HepG2 (cell line): ENCODE measurements around the gene CA11. TPM values are rescaled to one million over a fixed set of nuclear protein-coding genes. Genes with fewer than 3 reads are reported as not detected.

Experiments used
- ADNP ChIP-seq: sonication (generic); formaldehyde crosslinking; IDR thresholded peaks from 2 replicates; pipeline ENCODE4 v1.4.0; 2020; ENCODE audit warnings: missing genetic modification reagents
- BHLHE40 ChIP-seq: IDR thresholded peaks from 2 replicates; pipeline ENCODE4 v1.6.1; 2011; ENCODE audit warnings: low read length, improper control_type of control experiment
- BRD4 ChIP-seq: sonication (generic); formaldehyde crosslinking; IDR thresholded peaks from 2 replicates; pipeline ENCODE4 v1.4.0; 2020; ENCODE audit warnings: missing genetic modification reagents
- CCAR2 ChIP-seq: fragments of 200-400 bp; formaldehyde crosslinking; optimal IDR thresholded peaks from 2 replicates; pipeline ENCODE3; 2018; ENCODE audit warnings: low read depth, mild to moderate bottlenecking, low read length, moderate library complexity
- CREBL2 ChIP-seq: sonication (generic); formaldehyde crosslinking; IDR thresholded peaks from 2 replicates; pipeline ENCODE4 v1.8.1; 2023; ENCODE audit warnings: missing genetic modification reagents, mild to moderate bottlenecking, borderline replicate concordance
- DNMT3B ChIP-seq: conservative IDR thresholded peaks from 2 replicates; pipeline ENCODE4 v1.6.1; 2016; ENCODE audit warnings: missing biosample characterization, control low read depth
- EED ChIP-seq: sonication (generic); formaldehyde crosslinking; IDR thresholded peaks from 2 replicates; pipeline ENCODE4 v1.5.0; 2020; ENCODE audit warnings: mild to moderate bottlenecking, missing genetic modification reagents
- IRF2 ChIP-seq: IDR thresholded peaks from 2 replicates; pipeline ENCODE4 v1.6.1; 2018; ENCODE audit warnings: missing genetic modification reagents, missing compliant biosample characterization
- MIER2 ChIP-seq: IDR thresholded peaks from 2 replicates; pipeline ENCODE4 v1.6.1; 2016; ENCODE audit warnings: missing biosample characterization, missing genetic modification reagents
- NFYC ChIP-seq: IDR thresholded peaks from 2 replicates; pipeline ENCODE4 v1.6.1; 2016; ENCODE audit warnings: missing genetic modification reagents, missing compliant biosample characterization
- NR0B2 ChIP-seq: sonication (generic); formaldehyde crosslinking; IDR thresholded peaks from 2 replicates; pipeline ENCODE4 v1.4.0; 2020; ENCODE audit warnings: mild to moderate bottlenecking, missing genetic modification reagents
- PAX8 ChIP-seq: sonication (generic); formaldehyde crosslinking; IDR thresholded peaks from 2 replicates; pipeline ENCODE4 v1.8.0; 2022; ENCODE audit warnings: mild to moderate bottlenecking, missing genetic modification reagents, borderline replicate concordance
- PLSCR1 ChIP-seq: sonication (generic); formaldehyde crosslinking; IDR thresholded peaks from 2 replicates; pipeline ENCODE4 v1.5.0; 2020; ENCODE audit warnings: missing genetic modification reagents, mild to moderate bottlenecking, borderline replicate concordance
- SALL2 ChIP-seq: sonication (generic); formaldehyde crosslinking; IDR thresholded peaks from 2 replicates; pipeline ENCODE4 v1.8.1; 2023; ENCODE audit warnings: mild to moderate bottlenecking, missing genetic modification reagents, inconsistent platforms
- SOX13 ChIP-seq, 3 experiments: fragments of 450-650 bp in 1 of 3; sonication (generic) in 1 of 3; formaldehyde crosslinking in 1 of 3; IDR thresholded peaks in 2 of 3; conservative IDR thresholded peaks in 1 of 3; 2 replicates each; pipeline versions ENCODE4 v1.5.0 to v1.6.1; 2016 to 2020; ENCODE audit warnings: antibody characterized with exemption in 1 of 3, mild to moderate bottlenecking in 1 of 3, missing compliant biosample characterization in 1 of 3, missing genetic modification reagents in 1 of 3, moderate library complexity in 1 of 3
- SSRP1 ChIP-seq: IDR thresholded peaks from 2 replicates; pipeline ENCODE4 v1.6.1; 2016; ENCODE audit warnings: control low read depth
- ZFP41 ChIP-seq: sonication (generic); formaldehyde crosslinking; IDR thresholded peaks from 2 replicates; pipeline ENCODE4 v1.4.0; 2020; ENCODE audit warnings: mild to moderate bottlenecking, missing genetic modification reagents, borderline replicate concordance
- ZNF180 ChIP-seq: sonication (generic); formaldehyde crosslinking; IDR thresholded peaks from 2 replicates; pipeline ENCODE4 v1.4.0; 2020; ENCODE audit warnings: low read depth, missing genetic modification reagents, borderline replicate concordance
- ZNF354B ChIP-seq: sonication (generic); formaldehyde crosslinking; IDR thresholded peaks from 2 replicates; pipeline ENCODE4 v1.8.0; 2022; ENCODE audit warnings: mild to moderate bottlenecking, missing genetic modification reagents
- ZNF510 ChIP-seq: sonication (generic); formaldehyde crosslinking; IDR thresholded peaks from 2 replicates; pipeline ENCODE4 v1.4.0; 2020; ENCODE audit warnings: low read depth, mild to moderate bottlenecking, missing genetic modification reagents
- ZNF646 ChIP-seq: sonication (generic); formaldehyde crosslinking; IDR thresholded peaks from 2 replicates; pipeline ENCODE4 v1.9.0; 2021; ENCODE audit warnings: mild to moderate bottlenecking, missing genetic modification reagents
- ZNF747 ChIP-seq: sonication (generic); formaldehyde crosslinking; IDR thresholded peaks from 2 replicates; pipeline ENCODE4 v1.8.1; 2023; ENCODE audit warnings: missing genetic modification reagents, mild to moderate bottlenecking, borderline replicate concordance
- ZSCAN21 ChIP-seq: sonication (generic); formaldehyde crosslinking; IDR thresholded peaks from 2 replicates; pipeline ENCODE4 v1.8.0; 2022; ENCODE audit warnings: mild to moderate bottlenecking, missing genetic modification reagents, moderate library complexity, borderline replicate concordance
- polyA plus RNA-seq, 8 experiments: library from polyadenylated mRNA; depleted of rRNA in 3 of 8; stranded (reverse) in 7 of 8; unstranded in 1 of 8; fragments of >200 nt; fragmentation: Illumina TruSeq in 4 of 8; extraction: Trizol in 4 of 8; gene quantifications; 2 replicates each; pipeline versions ENCODE4 v1.2.1 to v1.2.3, GENCODE V29; 2011 to 2016; ENCODE audit warnings: low read depth in 4 of 8, missing spikeins in 1 of 8, mixed read lengths in 1 of 8; ENCODE audit not compliant: insufficient read depth in 1 of 8
- total RNA-seq, 5 experiments: library from RNA; depleted of rRNA; stranded (reverse); fragments of >200 nt; fragmentation: Illumina TruSeq; extraction: Trizol; gene quantifications; 2 replicates each; pipeline ENCODE4 v1.2.3, GENCODE V29; 2016; ENCODE audit warnings: low read depth in 1 of 5

Gene CA11
- total and polyA plus RNA-seq, 2 of the 13 experiments (the other 11 are each of a cell fraction or from before 2014, with no cell fraction given): 0.41 to 0.58 TPM

- TF ChIP-seq ZNF646 (no peak), ZNF510 (CRISPR knock-in tag) (no peak), PLSCR1 (CRISPR knock-in tag) (no peak), ZNF354B (no peak), EED (no peak), SOX13 (IDR thresholded peaks at IDR 0.05) (no peak), SOX13 (CRISPR knock-in tag; conservative IDR thresholded peaks at IDR 0.05 in 1 of 2, IDR thresholded peaks at IDR 0.05 in 1 of 2) (0 out of 4 replicates have a peak, but pooled peaks of 1 of the 2 experiments have one; percentile 12), CCAR2 (no peak), ZFP41 (CRISPR knock-in tag) (no peak), NR0B2 (CRISPR knock-in tag) (no peak), SALL2 (CRISPR knock-in tag) (no peak), MIER2 (CRISPR knock-in tag) (no peak), IRF2 (peak; percentile 39; the same call in 1 of the 2 replicates), BRD4 (CRISPR knock-in tag) (no peak), ADNP (CRISPR knock-in tag) (peak; percentile 65; the same call in 1 of the 2 replicates), SSRP1 (CRISPR knock-in tag) (no peak), PAX8 (CRISPR knock-in tag) (no peak), BHLHE40 (no peak), CREBL2 (no peak), NFYC (CRISPR knock-in tag) (no peak), DNMT3B (CRISPR knock-in tag) (no peak), ZSCAN21 (CRISPR knock-in tag) (no peak), ZNF180 (CRISPR knock-in tag) (no peak), ZNF747 (CRISPR knock-in tag) (no peak)
Measured at GRCh38 chr19:48588670-48589401, 57.2 kb downstream of the CA11 start (continued).
